ENCODE measurements around the gene SASH1. TPM values are rescaled to one million over a fixed set of nuclear protein-coding genes. Genes with fewer than 3 reads are reported as not detected.

The SASH1 gene
- total RNA-seq, 2 donors from 2014 or later = 77.0 to 82.3 TPM

DNA sequence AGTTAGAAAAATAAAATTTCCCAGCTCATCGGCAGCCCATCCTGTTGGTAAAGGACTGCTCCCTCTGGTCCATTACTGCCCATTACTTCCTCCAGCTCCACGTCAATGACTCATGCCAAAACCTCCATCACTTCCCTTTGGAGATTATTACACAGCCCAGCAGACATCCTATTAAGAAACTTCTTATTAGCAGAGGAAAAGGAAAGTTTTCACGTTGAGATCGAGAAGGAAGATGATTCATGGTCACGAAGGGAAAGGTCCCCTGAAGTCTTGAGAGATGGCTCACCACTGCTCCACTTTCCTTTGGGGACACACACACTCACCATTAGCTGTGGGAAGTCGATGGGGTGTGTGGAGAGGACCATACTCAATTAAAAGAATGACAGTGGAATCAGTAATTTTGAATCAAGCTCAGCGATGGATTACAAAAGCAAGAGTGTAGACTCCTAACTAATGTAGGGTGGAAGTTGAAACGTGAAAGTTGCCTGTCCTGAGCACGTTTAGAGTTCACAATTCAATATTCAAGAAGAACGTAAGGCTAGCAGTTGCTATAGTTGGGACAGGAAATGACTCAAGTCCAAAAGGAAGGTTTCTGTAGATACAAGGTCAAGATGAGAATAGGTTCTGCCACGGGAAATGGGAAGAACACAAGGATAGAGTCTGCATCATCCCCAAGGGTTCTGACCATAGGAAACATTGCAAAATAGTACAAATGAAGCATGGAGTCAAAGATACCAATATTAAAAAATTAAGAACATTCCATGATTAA, 21.6 kb downstream of the SASH1 start:
- Histone ChIP-seq H3K27me3 (replicated peaks; ENCODE audit: insufficient read depth) (no peaks in the 10 kb centered on the region), H3K4me3 (no peak overlapping the region), H3K9me3 (no peaks in the 10 kb centered on the region), H3K36me3 (no peaks in the 10 kb centered on the region), H3K27ac (peak overlapping the region in 1 of 2 donors; percentile 30), H3K4me1 (ENCODE audit: control insufficient read depth in 1 of 2, low read depth in 2 of 2) (peaks cover 38 to 53% of the 10 kb centered on the region in 2 donors)
- peak; percentile 57 for ATAC-seq (ENCODE audit: insufficient number of reproducible peaks, low FRiP score, low read depth)
- no peak for DNase-seq (ENCODE audit: low spot score)
- TF ChIP-seq, protein P1, sequence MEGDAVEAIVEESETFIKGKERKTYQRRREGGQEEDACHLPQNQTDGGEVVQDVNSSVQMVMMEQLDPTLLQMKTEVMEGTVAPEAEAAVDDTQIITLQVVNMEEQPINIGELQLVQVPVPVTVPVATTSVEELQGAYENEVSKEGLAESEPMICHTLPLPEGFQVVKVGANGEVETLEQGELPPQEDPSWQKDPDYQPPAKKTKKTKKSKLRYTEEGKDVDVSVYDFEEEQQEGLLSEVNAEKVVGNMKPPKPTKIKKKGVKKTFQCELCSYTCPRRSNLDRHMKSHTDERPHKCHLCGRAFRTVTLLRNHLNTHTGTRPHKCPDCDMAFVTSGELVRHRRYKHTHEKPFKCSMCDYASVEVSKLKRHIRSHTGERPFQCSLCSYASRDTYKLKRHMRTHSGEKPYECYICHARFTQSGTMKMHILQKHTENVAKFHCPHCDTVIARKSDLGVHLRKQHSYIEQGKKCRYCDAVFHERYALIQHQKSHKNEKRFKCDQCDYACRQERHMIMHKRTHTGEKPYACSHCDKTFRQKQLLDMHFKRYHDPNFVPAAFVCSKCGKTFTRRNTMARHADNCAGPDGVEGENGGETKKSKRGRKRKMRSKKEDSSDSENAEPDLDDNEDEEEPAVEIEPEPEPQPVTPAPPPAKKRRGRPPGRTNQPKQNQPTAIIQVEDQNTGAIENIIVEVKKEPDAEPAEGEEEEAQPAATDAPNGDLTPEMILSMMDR (IDR thresholded peaks at IDR 0.05) = no peak

DNA sequence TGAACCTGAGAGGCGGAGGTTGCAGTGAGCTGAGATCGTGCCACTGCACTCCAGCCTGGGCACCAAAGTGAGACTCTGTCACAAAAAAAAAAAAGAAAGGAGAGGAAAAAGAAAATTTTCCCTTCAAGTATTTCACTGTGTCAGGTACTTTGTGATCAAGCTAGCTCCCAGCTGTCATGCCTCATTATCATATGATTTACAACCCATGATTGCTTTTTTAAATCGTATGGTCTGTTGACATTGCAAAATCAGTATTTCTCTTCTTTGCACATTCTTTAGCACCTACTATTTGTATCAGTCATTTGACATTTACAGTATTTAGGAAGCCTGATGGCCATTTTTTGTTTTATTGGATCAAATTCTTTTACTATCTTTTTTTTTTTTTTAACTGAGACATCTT, 22.4 kb downstream of the SASH1 start:
- no peak for ATAC-seq (ENCODE audit: insufficient number of reproducible peaks, low FRiP score, low read depth)
- TF ChIP-seq, protein P1 (IDR thresholded peaks at IDR 0.05) = no peak
- no peak for DNase-seq (ENCODE audit: low spot score)
- Histone ChIP-seq H3K9me3 (no peaks in the 10 kb centered on the region), H3K4me1 (ENCODE audit: control insufficient read depth in 1 of 2, low read depth in 2 of 2) (peaks cover 37 to 55% of the 10 kb centered on the region in 2 donors), H3K4me3 (no peak overlapping the region), H3K27me3 (replicated peaks; ENCODE audit: insufficient read depth) (no peaks in the 10 kb centered on the region), H3K36me3 (no peaks in the 10 kb centered on the region), H3K27ac (peak overlapping the region in 1 of 2 donors; percentile 30)

GRCh38 chr6:148367411-148368024, 24.9 kb downstream of the SASH1 start:
- ATAC-seq (ENCODE audit: insufficient number of reproducible peaks, low FRiP score, low read depth) (no peak), DNase-seq (ENCODE audit: low spot score) (no peak)
- H3K4me1 ChIP-seq (ENCODE audit: control insufficient read depth in 1 of 2, low read depth in 2 of 2) = peaks cover 34 to 43% of the 10 kb centered on the region in 2 donors
- peak overlapping the region; percentile 32 for H3K4me3 ChIP-seq
- H3K27me3 ChIP-seq (replicated peaks; ENCODE audit: insufficient read depth) = no peaks in the 10 kb centered on the region
- TF ChIP-seq, protein P1 (IDR thresholded peaks at IDR 0.05) = no peak
- no peaks in the 10 kb centered on the region for H3K36me3 ChIP-seq
- H3K9me3 ChIP-seq = no peaks in the 10 kb centered on the region
- H3K27ac ChIP-seq = peak overlapping the region; percentile 29 to 50

DNA sequence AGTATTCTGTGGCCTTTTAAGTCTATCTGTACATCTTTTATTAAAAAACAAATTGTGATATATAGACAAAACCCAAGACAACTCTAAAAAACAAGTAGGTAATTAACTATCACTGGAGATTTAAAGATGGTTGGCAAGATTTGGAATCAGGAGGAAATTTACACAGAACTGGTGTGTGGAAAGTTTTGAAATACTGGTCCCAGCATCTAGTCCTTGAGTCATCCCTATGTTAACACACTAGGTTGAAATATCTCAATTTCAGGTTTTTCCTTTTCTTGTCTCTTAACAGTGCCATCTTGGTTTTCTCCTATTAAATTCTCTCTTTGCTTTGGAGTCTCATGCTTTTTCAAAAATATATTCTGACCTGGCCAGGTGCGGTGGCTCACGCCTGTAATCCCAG, 27.5 kb downstream of the SASH1 start:
- no peak overlapping the region for H3K4me3 ChIP-seq
- ATAC-seq (ENCODE audit: insufficient number of reproducible peaks, low FRiP score, low read depth) (no peak), DNase-seq (ENCODE audit: low spot score) (no peak)
- H3K9me3 ChIP-seq = no peaks in the 10 kb centered on the region
- TF ChIP-seq, protein P1 (IDR thresholded peaks at IDR 0.05) = no peak
- no peak overlapping the region for H3K27ac ChIP-seq
- no peaks in the 10 kb centered on the region for H3K36me3 ChIP-seq
- H3K4me1 ChIP-seq (ENCODE audit: control insufficient read depth in 1 of 2, low read depth in 2 of 2) = peaks cover 29 to 43% of the 10 kb centered on the region in 2 donors
- no peaks in the 10 kb centered on the region for H3K27me3 ChIP-seq (replicated peaks; ENCODE audit: insufficient read depth)

DNA sequence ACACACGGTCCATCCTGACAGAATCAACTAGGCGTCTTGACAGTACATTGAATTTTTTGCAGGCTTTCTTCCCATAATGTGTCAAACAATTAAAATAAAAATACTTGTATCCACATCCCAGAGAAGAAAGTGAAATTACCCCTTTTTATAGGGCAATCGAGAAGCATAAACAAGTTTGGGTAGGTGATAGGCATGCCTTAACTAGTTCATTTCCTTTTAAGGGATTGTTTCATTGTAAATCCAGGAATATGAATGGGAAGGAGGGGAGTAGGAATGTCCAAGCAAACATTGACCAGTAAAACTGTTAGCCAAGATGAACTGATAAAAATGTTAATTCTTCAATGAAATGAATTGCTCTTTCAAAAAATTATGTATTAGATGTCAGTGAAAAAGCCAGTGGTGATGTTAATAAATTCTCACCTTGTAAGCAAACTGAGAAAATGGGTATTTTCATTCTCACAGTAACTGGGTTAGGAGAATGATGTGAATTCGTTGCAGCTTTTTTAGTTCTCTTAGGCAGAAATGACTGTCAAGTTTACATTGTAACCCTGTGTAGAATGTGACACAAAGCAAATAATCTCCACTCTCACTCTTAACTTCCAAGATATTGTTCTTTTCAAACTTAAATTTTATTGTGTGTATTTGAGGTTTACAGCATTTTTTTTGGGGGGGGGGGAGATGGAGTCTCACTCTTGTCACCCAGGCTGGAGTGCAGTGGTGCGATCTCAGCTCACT, 31.6 kb downstream of the SASH1 start:
- H3K27me3 ChIP-seq (replicated peaks; ENCODE audit: insufficient read depth) = no peaks in the 10 kb centered on the region
- H3K9me3 ChIP-seq = no peaks in the 10 kb centered on the region
- no peak for ATAC-seq (ENCODE audit: insufficient number of reproducible peaks, low FRiP score, low read depth)
- no peak for DNase-seq (ENCODE audit: low spot score)
- H3K4me3 ChIP-seq = no peak overlapping the region
- no peaks in the 10 kb centered on the region for H3K36me3 ChIP-seq
- TF ChIP-seq, protein P1 (IDR thresholded peaks at IDR 0.05) = no peak
- peaks cover 2 to 5% of the 10 kb centered on the region in 2 donors for H3K4me1 ChIP-seq (ENCODE audit: control insufficient read depth in 1 of 2, low read depth in 2 of 2)
- no peak overlapping the region for H3K27ac ChIP-seq

All from thoracic aorta (tissue), 2 donors.